Mucosa of descending colon (tissue), 3 donors: Measurements from ENCODE around the gene ETV6. TPM values are rescaled to one million over a fixed set of nuclear protein-coding genes. Genes with fewer than 3 reads are reported as not detected.

Source experiments
- ATAC-seq: fragments of 200-7000 bp; cut with Tn5 transposase; one replicate; pipeline ENCODE4 v1.9.1; 2020; ENCODE audit warnings: mild to moderate bottlenecking, moderate library complexity
- DNase-seq, 3 donors: peaks; one replicate each; pipeline ENCODE4 v3.0.0-alpha.2; 2020
- H3K36me3 ChIP-seq: fragments of 200-600 bp; one replicate; pipeline ENCODE4 v1.8.0; 2021; ENCODE audit warnings: low read depth, mild to moderate bottlenecking
- H3K4me1 ChIP-seq: fragments of 200-600 bp; one replicate; pipeline ENCODE4 v1.8.0; 2021; ENCODE audit warnings: low read depth, mild to moderate bottlenecking
- H3K4me3 ChIP-seq: fragments of 200-600 bp; one replicate; pipeline ENCODE4 v1.8.0; 2021; ENCODE audit warnings: mild to moderate bottlenecking
- H3K9me3 ChIP-seq: fragments of 200-600 bp; one replicate; pipeline ENCODE4 v1.8.0; 2021; ENCODE audit warnings: mild to moderate bottlenecking
- intact Hi-C, 2 donors: fragments of 100-400 bp; cut with DNase I in 1 of 2; cut with micrococcal nuclease in 1 of 2; formaldehyde crosslinking; loops; one replicate each; pipeline versions ENCODE4 v1.11.0 to v1.11.1; 2022; cut with DNase I, micrococcal nuclease
- total RNA-seq, 3 donors: library from RNA; stranded (reverse); fragmentation: NEBNext Ultra II Directional in 2 of 3; extraction: Animal tissue kit (Norgen Biotek cat#: 25700) in 2 of 3; gene quantifications; one replicate each; pipeline versions ENCODE4 v1.2.1 to v1.2.4, GENCODE V29; 2021 to 2023
- TF ChIP-seq, protein P1 (sequence below): fragments of 200-600 bp; IDR thresholded peaks from one replicate; pipeline ENCODE4 v1.8.0; 2022; ENCODE audit warnings: antibody characterized with exemption, mild to moderate bottlenecking
- donor health status: DM: no; HTN: no; CAD: no; lungs with moderate emphysema.
- donor health status: DM: no; HTN: no; CAD: no.
- donor health status: DM: no; HTN: yes; CAD: no.

ETV6 gene
- total RNA-seq, 3 donors from 2014 or later, result 60.9 to 74.3 (median 72.8) TPM

DNA sequence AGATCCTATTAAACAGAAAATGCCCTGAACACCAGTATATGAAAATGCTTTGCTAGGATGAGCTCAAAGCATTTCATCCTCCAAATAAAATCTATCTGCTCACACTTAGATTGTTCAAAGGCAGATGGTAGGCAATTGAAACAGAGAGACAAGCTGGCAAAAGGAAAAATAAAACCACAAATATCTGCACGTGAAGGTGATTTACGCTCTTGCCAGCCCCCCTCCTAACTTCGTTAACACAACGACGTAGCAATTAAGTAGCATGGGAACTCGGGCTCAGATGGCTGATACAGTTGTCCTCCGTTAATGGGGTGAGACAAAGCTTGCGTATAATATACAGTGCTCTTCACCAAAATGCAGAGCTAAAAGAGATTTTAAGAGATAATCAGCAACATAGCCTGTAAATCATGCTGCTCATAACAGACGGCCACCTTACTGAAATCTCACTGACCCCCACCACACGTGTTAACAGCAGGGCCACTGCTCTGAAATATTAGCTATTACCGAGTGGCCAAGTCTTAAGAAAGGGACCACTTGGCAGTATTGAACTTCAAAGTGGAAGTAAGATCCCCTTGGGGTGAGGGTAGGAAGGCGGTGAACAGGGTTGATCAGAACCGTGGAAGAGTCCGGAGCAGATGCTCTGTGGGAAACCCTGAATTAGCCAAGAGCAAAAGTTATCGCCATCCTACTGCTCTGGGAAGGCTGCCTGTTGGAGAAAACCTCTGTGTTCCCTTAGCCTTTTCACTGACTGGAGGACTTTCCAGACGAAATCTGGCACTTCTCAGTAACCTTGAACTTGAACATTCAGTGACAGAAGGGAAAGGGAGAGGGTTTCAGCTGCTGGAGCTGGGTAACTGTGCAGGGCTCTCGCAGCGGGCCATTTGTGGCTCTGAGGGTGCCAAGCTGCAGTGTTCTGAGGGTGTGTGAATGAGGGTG, 23.1 kb downstream of the ETV6 start:
- H3K4me3 ChIP-seq, result no peak overlapping the region
- no peak for ATAC-seq
- intact Hi-C loops, result no loop called here
- no peak for DNase-seq
- TF ChIP-seq, protein P1, sequence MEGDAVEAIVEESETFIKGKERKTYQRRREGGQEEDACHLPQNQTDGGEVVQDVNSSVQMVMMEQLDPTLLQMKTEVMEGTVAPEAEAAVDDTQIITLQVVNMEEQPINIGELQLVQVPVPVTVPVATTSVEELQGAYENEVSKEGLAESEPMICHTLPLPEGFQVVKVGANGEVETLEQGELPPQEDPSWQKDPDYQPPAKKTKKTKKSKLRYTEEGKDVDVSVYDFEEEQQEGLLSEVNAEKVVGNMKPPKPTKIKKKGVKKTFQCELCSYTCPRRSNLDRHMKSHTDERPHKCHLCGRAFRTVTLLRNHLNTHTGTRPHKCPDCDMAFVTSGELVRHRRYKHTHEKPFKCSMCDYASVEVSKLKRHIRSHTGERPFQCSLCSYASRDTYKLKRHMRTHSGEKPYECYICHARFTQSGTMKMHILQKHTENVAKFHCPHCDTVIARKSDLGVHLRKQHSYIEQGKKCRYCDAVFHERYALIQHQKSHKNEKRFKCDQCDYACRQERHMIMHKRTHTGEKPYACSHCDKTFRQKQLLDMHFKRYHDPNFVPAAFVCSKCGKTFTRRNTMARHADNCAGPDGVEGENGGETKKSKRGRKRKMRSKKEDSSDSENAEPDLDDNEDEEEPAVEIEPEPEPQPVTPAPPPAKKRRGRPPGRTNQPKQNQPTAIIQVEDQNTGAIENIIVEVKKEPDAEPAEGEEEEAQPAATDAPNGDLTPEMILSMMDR, result no peak
- H3K4me1 ChIP-seq, result peaks cover 15% of the 10 kb centered on the region
- no peaks in the 10 kb centered on the region for H3K9me3 ChIP-seq
- no peaks in the 10 kb centered on the region for H3K36me3 ChIP-seq

DNA sequence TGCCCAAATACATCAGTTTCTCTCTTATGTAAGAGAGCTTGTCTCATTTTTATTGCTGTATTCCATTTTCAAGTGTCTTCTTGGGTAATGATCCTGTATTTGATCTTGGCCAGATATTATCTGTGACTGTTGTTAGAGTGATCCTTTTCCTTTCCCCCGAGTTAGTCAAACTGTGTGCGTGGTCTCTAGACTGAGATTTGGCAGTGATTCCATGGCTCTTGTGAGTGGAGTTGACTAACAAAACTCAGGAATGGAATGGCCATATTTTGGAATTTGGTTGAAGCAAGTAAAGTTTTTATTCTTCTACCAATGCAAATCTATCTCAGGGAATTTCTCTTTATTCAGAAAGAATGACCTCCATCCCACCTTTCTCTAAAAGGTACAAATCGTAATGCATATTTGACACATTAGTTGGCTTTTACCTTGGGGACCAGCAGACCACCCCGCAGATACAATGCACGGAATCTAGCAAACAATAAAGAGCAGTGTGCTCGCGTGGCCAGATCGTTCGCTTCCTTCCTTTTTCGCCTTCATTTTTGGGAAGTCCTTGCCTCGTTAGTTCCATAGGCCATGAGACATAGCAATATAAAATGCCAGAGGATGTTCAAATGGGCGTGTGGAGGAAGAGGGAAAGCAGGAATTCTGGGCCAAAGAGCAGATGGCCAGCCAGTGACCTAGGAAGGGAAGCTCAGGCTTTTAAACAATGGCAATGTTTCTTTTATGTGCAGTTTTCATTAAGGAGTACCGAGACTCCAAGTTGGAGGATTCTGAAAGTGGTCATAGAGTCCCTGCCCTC, 24.4 kb downstream of the ETV6 start:
- DNase-seq (no peak), ATAC-seq (peak; percentile 60)
- peaks cover 15% of the 10 kb centered on the region for H3K4me1 ChIP-seq
- no peaks in the 10 kb centered on the region for H3K36me3 ChIP-seq
- TF ChIP-seq, protein P1, result no peak
- H3K9me3 ChIP-seq, result no peaks in the 10 kb centered on the region
- no peak overlapping the region for H3K4me3 ChIP-seq
- intact Hi-C loops, result no loop called here

DNA sequence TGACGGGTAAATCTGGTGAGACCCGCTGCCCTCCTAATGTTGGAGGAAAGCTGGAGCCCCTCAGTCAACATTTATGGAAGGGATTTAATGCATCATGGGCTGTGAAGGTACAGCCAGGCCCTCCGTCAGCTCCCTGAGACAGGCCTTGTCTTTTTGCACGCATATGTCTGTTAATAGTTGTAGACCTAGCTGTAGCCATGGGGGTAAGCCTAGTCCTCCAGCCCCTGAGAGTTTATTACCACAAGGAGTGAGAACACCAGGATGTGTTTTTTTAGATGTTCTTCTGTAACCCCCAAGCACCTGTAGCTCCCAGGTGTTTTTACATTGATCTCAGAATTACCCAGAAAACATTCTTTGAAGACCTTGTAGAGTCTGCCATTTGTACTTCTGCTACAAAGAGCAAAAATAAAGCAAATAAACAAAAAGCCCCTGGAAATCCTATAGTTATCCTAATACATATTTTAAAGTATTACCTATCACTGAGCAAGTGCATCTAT, 25.5 kb downstream of the ETV6 start:
- Histone ChIP-seq H3K9me3 (no peaks in the 10 kb centered on the region), H3K4me3 (no peak overlapping the region), H3K4me1 (peaks cover 15% of the 10 kb centered on the region), H3K36me3 (no peaks in the 10 kb centered on the region)
- intact Hi-C loops, result no loop called here
- ATAC-seq (no peak), DNase-seq (no peak)
- TF ChIP-seq, protein P1, result no peak

DNA sequence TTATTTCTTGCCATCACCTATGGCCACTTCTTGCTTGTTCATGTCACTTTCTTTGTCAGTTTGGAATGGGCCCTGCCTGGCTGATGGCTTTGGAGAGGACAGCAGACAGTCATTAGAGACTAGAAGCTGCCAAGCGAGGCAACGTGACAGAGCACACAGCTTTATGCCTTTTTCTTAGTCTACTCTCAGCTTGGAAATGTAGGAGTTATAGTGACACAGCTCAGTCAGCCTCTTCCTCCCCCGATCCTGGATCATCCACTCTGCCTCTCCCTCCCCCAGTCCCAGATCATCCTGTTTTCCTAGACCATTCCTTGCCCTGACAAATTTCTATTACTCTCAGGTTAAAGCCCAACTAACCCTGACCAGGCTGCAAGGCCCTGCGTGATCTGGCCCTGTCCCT, 26.6 kb downstream of the ETV6 start:
- H3K4me1 ChIP-seq, result peaks cover 15% of the 10 kb centered on the region

DNA sequence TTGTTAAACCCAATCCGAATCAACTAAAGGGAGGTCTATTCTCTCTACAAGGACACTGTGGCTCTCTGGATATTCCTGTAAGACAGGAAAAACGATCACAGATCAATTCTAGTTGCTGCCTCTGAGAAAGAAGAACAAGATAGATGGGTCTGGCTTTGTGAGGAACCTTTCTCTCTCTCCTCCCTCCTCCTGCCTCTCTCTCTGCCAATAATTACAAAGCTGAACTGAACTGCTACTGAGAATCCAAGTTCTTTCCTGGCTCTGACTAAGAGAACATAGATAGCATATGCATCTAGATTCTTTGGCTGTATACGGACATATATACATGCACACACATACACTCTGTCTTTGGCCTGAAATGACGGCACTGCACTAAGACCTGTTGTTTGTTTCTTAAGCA, 27.6 kb downstream of the ETV6 start:
- no peak for DNase-seq
- H3K4me1 ChIP-seq, result peaks cover 15% of the 10 kb centered on the region
- H3K9me3 ChIP-seq, result no peaks in the 10 kb centered on the region
- H3K36me3 ChIP-seq, result no peaks in the 10 kb centered on the region
- no peak for ATAC-seq
- TF ChIP-seq, protein P1, result no peak
- intact Hi-C loops, result no loop called here
- no peak overlapping the region for H3K4me3 ChIP-seq

More for the DNA sequence above, 26.6 kb downstream of the ETV6 start:
- no peaks in the 10 kb centered on the region for H3K36me3 ChIP-seq
- no peak for DNase-seq
- H3K9me3 ChIP-seq, result no peaks in the 10 kb centered on the region
- H3K4me3 ChIP-seq, result no peak overlapping the region
- intact Hi-C loops, result no loop called here
- TF ChIP-seq, protein P1, result no peak
- ATAC-seq, result no peak
